HG02623 (cell line): Measurements from ENCODE around the gene KCNA10.

Source experiments
- ATAC-seq: cut with Tn5 transposase; IDR thresholded peaks from one replicate; pipeline ENCODE4 v1.9.1; 2021; ENCODE audit warnings: moderate library complexity; ENCODE audit not compliant: unreplicated experiment

Gene KCNA10

DNA sequence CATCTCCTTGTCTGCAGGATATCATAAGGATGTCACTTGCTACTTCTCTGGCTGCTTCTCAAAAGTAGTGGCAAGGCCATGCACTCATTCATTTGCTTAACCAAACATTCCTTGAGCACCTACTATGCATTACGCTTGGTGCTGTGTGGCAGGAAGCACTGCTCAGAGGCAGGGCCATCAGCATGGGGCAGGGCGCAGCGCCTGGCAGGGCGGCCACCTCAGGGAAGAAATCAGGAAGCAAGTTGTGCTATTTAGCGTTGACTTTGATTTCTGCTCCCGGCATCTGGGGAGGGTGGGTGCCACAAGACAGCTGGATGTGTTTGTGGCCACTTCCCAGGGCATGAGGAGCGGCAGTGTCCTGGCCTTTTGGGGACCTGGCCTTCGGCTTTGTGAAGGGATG, 40.1 kb downstream of the KCNA10 start:
- no peak for ATAC-seq

DNA sequence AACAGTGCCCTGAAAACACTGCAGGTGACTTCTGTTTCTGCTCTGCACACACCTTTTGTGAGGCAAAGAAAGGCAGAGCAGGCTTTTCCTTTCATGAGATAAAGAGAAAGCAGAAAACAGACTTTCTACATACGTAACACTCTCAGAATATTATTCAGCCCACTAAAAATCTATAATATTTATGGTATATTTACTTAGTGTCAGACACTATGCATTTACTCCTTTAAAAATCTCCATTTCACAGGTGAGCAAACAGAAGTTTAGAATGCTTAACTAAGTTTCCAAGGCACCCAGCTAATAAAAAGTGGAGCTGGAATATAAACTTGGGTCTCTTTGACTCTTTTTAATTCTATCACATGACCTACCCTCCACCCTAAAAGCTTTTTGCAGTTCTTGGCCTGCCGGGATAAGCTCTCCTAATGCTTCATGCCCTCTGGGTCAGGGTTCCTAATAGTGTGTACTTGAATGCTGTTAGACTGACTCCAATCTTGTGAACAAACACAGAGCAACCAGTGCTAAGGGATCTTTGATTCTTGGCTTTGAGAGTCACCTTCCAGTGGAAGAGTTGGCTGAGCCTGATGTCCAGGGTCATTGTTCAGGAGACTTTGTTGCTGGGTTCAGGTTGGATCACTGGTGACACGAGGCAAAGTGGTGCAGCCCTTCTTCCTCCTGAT, 40.9 kb downstream of the KCNA10 start:
- no peak for ATAC-seq

DNA sequence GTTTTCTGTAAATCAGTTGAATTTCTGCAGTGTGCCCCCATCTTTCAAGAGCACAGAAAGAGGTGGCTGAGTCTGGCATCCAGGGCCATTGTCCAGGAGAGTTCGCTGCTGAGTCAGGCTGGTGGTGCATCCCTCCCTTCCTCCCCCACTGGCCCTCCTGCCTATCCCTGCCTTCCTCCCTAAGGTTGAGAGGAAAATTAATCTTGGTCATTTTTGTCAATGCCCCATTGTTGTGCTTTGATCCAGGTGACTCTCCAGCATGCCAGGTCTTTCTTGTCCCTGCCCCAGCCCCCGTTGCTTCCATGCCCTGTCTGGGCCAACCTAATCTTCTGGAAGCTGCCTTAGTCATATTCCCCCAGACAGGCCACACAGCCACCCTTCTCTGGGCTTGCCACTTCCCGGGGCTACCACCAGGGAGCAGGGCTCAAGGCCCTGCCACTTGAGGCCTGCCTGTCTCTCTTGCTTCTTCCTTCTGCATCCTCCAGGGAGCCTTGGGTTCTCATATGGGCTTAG, 41.5 kb downstream of the KCNA10 start:
- no peak for ATAC-seq

GRCh38 chr1:110477041-110477440, 41.9 kb downstream of the KCNA10 start:
- ATAC-seq: no peak

DNA sequence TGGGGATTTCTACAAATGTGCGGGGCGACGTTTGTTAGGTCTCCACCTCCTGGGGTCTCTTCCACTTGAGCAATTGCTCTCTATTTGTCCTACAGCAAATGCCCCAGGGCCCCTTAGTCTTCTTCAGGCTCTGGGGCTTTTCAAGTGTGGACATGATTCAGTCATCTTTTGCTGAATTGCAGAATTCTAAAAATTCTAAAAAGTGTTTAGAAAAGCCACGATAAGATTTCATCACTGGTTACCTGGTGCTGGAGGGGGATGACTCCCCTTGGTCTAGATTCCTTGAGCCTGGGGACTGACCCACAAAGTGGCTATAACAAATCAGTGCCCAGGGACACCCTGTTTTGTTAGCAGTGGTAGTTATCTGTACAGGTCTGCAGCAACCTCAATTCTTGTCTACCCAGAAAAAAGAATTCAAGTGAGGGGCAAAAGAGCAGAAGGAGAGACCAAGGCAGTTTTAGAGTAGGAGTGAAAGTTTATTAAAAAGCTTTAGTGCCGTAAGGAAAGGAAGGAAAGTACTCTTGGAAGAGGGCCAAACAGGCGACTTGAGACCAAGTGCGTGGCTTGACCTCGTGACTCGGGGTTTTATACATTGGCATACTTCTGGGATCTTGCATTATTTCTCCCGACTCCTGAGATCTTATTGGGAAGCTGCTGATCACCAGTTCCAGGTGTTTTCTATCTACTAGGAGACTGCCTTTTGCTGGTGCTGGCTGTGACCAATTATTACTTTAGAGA, 42.8 kb downstream of the KCNA10 start:
- ATAC-seq: no peak

- ATAC-seq: no peak
Measured at GRCh38 chr1:110475362-110476027, 43.5 kb downstream of the KCNA10 start.

- ATAC-seq: no peak
Measured at GRCh38 chr1:110474444-110474843, 44.5 kb downstream of the KCNA10 start.

- no peak for ATAC-seq
Measured at GRCh38 chr1:110472546-110472945, 46.4 kb downstream of the KCNA10 start.

DNA sequence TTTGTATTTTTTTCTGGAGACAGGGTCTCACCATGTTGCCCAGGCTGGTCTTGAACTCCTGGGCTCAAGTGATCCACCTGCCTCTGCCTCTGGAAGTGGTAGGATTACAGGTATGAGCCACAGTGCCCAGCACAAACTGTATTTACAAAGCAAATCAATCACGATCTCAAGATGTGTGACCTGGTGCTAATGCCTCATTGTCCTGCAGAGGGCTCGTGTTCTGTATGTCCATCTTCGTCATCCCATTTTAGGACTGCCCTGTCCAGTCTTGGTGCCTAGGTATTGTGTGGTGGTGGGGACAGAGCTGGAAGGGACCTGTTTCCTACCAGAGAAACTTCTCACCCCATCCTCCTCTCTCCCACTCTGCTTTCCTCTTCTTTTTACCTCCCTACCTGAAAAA, 47.8 kb downstream of the KCNA10 start:
- no peak for ATAC-seq
